ENCODE measurements around the gene MEAK7. TPM values are rescaled to one million over a fixed set of nuclear protein-coding genes. Genes with fewer than 3 reads are reported as not detected.

The MEAK7 gene
- polyA plus RNA-seq, 4 donors: 18.7 to 21.7 (median 19.2) TPM

Other genes with a start within 250 kb of the MEAK7 start
- 1 to 10 TPM; 2.8 to 5.0 (median 3.8) TPM for gene WFDC1, start 209.8 kb downstream of the MEAK7 start, polyA plus RNA-seq (ENCODE audit: insufficient read length in 4 of 4)
- 1 to 10 TPM in 2 of 4 donors, under 1 TPM in 2; 0.45 to 1.5 (median 0.85) TPM for gene ATP2C2, start 136.1 kb downstream of the MEAK7 start, polyA plus RNA-seq (ENCODE audit: insufficient read length in 4 of 4)
- gene COTL1, start 113.4 kb upstream of the MEAK7 start, polyA plus RNA-seq (ENCODE audit: insufficient read length in 4 of 4): 100 to 1,000 TPM; 135 to 166 (median 153) TPM
- 10 to 100 TPM; 24.3 to 27.2 (median 26.4) TPM for gene KLHL36, start 143.9 kb upstream of the MEAK7 start, polyA plus RNA-seq (ENCODE audit: insufficient read length in 4 of 4)
- 100 to 1,000 TPM; 109 to 150 (median 141) TPM for gene USP10, start 195.3 kb upstream of the MEAK7 start, polyA plus RNA-seq (ENCODE audit: insufficient read length in 4 of 4)